AG10803 (cell line): ENCODE data around the gene DOCK1.

Source experiments
- DNase-seq: peaks from one replicate; pipeline ENCODE4 v3.0.0; 2010; ENCODE audit warnings: low read depth
- H3K4me3 ChIP-seq: 2 replicates; pipeline ENCODE4 v1.5.1; 2011; ENCODE audit warnings: mild to moderate bottlenecking, low read length, control low read depth
- TF ChIP-seq, protein P1 (sequence below): conservative IDR thresholded peaks from 2 replicates; pipeline ENCODE4 v1.5.1; 2011; ENCODE audit warnings: mild to moderate bottlenecking, low read length, control low read depth, inconsistent platforms

Gene DOCK1

DNA sequence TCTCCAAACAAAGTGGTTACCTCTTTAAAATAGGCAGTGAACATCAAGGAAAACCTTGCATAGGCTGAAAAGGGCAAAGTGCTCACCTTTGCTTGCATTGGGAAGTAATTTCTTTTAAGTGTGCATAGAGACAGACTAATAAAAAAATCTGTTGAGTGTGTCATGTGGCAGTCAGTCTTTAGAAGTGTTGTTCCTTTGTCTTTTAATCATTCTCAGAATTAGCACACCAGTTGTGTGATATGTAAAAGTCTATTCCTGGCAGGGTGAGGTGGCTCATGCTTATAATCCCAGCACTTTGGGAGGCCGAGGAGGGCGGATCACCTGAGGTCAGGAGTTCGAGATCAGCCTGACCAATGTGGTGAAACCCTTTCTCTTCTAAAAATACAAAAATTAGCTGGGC lies 174.2 kb downstream of the DOCK1 start:
- H3K4me3 ChIP-seq, result no peak overlapping the region
- DNase-seq, result no peak
- TF ChIP-seq, protein P1, sequence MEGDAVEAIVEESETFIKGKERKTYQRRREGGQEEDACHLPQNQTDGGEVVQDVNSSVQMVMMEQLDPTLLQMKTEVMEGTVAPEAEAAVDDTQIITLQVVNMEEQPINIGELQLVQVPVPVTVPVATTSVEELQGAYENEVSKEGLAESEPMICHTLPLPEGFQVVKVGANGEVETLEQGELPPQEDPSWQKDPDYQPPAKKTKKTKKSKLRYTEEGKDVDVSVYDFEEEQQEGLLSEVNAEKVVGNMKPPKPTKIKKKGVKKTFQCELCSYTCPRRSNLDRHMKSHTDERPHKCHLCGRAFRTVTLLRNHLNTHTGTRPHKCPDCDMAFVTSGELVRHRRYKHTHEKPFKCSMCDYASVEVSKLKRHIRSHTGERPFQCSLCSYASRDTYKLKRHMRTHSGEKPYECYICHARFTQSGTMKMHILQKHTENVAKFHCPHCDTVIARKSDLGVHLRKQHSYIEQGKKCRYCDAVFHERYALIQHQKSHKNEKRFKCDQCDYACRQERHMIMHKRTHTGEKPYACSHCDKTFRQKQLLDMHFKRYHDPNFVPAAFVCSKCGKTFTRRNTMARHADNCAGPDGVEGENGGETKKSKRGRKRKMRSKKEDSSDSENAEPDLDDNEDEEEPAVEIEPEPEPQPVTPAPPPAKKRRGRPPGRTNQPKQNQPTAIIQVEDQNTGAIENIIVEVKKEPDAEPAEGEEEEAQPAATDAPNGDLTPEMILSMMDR, result no peak

GRCh38 chr10:127080317-127080716 lies 175.1 kb downstream of the DOCK1 start:
- no peak for DNase-seq
- no peak overlapping the region for H3K4me3 ChIP-seq
- TF ChIP-seq, protein P1, result no peak

DNA sequence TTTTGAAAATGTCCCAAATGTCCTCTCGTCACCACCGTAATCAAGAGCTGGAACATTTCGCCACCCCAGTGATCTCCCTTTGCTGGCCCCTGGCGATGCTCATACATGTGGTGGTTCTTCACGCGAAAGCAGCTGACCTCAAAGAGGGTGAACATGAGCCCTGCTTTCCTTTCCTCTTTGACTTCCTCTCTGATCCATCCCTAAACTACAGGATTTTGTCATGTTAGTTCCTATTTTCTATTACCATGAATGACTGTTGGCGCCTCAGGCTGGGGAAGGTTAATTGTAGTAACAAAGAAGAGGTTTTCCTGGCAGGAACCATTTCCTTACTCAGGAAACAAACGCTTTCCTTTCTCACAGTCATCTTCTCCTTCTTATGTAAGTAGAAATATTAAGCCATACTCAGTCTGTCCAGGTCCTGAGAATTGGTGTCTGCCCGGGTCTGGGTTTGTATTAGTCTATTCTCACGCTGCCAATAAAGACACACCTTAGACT lies 176.7 kb downstream of the DOCK1 start:
- no peak for DNase-seq
- H3K4me3 ChIP-seq, result no peak overlapping the region
- TF ChIP-seq, protein P1, result no peak

- no peak overlapping the region for H3K4me3 ChIP-seq
- TF ChIP-seq, protein P1, result no peak
- no peak for DNase-seq
Observed at GRCh38 chr10:127082651-127083050, 177.4 kb downstream of the DOCK1 start.

GRCh38 chr10:127085957-127086356 lies 180.7 kb downstream of the DOCK1 start:
- no peak overlapping the region for H3K4me3 ChIP-seq
- TF ChIP-seq, protein P1, result no peak
- no peak for DNase-seq

- TF ChIP-seq, protein P1, result no peak
- H3K4me3 ChIP-seq, result no peak overlapping the region
- DNase-seq, result no peak
Observed at GRCh38 chr10:127088908-127089307, 183.7 kb downstream of the DOCK1 start.

DNA sequence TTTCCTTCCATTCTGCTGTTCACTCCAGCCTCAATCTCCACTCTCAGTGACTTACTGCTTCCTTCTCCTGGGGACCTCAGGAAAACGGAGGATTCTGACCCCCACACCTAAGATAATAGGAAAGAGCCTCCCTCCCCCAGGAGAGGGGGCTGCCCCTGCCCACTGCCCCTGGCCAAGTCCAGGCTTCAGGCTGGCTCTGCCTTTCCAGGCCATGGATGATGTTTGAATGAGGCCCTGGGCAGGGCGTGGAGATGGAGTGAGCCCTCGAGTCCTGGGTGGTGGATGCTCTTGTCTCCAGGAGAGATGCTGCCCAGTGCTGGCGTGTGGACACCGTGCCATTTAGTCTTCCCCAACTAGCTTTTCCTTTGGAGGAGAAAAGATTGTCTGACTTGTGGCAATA lies 184.2 kb downstream of the DOCK1 start:
- TF ChIP-seq, protein P1, result no peak
- DNase-seq, result no peak
- H3K4me3 ChIP-seq, result no peak overlapping the region
